Small intestine (tissue), 7 donors: ENCODE results near the gene SFXN5. TPM values are rescaled to one million over a fixed set of nuclear protein-coding genes. Genes with fewer than 3 reads are reported as not detected.

Source experiments
- DNase-seq, 2 donors: peaks; one replicate each; pipeline versions ENCODE4 v3.0.0 to v3.0.0-alpha.2; 2013
- FAIRE-seq: peaks from 2 replicates; lab custom pipeline; 2012; peaks lifted over from hg19 to GRCh38; lab: Jason Lieb, UNC
- H3K27ac ChIP-seq, 3 donors: one replicate each; pipeline ENCODE4 v1.5.1; 2013; ENCODE audit warnings: low read length in 2 of 3, mild to moderate bottlenecking in 2 of 3, control low read depth in 1 of 3, inconsistent platforms in 1 of 3, low read depth in 1 of 3, moderate library complexity in 1 of 3
- H3K27me3 ChIP-seq, 3 donors: one replicate each; pipeline ENCODE4 v1.6.1; 2013; ENCODE audit warnings: low read length in 3 of 3, inconsistent platforms in 1 of 3; ENCODE audit not compliant: control insufficient read depth in 3 of 3, insufficient read depth in 3 of 3
- H3K36me3 ChIP-seq, 3 donors: one replicate each; pipeline ENCODE4 v1.6.1; 2013; ENCODE audit warnings: low read length in 3 of 3, inconsistent platforms in 1 of 3, low read depth in 1 of 3, mild to moderate bottlenecking in 1 of 3, moderate library complexity in 1 of 3; ENCODE audit not compliant: control insufficient read depth in 3 of 3, insufficient read depth in 2 of 3
- H3K4me1 ChIP-seq, 3 donors: one replicate each; pipeline ENCODE4 v1.6.1; 2013; ENCODE audit warnings: low read length in 2 of 3, inconsistent platforms in 1 of 3, low read depth in 1 of 3, mild to moderate bottlenecking in 1 of 3, moderate library complexity in 1 of 3; ENCODE audit not compliant: control insufficient read depth in 3 of 3, insufficient read depth in 2 of 3
- H3K4me3 ChIP-seq, 3 donors: one replicate each; pipeline ENCODE4 v1.5.1; 2013; ENCODE audit warnings: low read length in 3 of 3, control low read depth in 1 of 3, inconsistent platforms in 1 of 3, low read depth in 1 of 3, mild to moderate bottlenecking in 1 of 3, moderate library complexity in 1 of 3
- H3K9me3 ChIP-seq, 2 donors: one replicate each; pipeline ENCODE4 v1.6.1; 2013; ENCODE audit warnings: low read depth in 1 of 2, low read length in 1 of 2; ENCODE audit not compliant: control insufficient read depth in 2 of 2, insufficient read depth in 1 of 2
- WGBS, 3 donors: extraction: QIAGEN DNeasy Blood & Tissue Kit; methylation state at CpG; one replicate each; pipeline ENCODE4 v1.1.7; 2013; 5-methylcytosine and 5-hydroxymethylcytosine counted together
- polyA plus RNA-seq, 4 donors: library from polyadenylated mRNA; stranded (reverse) in 3 of 4; unstranded in 1 of 4; fragments of 200-250 nt in 3 of 4; fragments of 120-200 nt in 1 of 4; gene quantifications; one replicate each; pipeline versions ENCODE4 v1.2.1 to v1.2.3, GENCODE V29; 2013
- donor health status: healthy with polysubstance abuse.
- donor health status: control.
- donor health status: control.
- donor health status: Bipolar disorder and iron deficiency.
- donor health status: healthy.

Gene SFXN5
- polyA plus RNA-seq, 4 donors: 5.4 to 28.5 (median 9.8) TPM

DNA sequence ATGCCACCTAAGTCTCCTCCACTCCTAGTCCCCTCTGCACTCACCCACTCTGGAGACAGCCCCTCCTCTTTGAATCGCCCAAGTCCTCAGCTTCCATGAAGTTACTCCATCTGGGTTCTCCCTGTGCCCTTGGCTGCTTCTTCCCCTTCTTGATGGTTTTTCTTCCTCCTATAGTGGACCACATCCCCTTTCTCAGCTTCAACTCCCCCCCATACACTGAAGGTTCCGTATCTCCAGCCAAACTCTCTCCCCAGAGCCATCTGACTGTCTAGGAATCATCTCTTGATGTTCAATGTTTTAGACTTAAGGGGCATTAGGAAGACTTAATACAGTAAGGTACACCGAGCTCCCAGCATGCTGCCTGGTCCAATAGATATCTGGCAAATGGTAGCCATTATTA lies 114.6 kb downstream of the SFXN5 start:
- FAIRE-seq (no peak), DNase-seq (no peak)
- Histone ChIP-seq H3K4me3 (no peak overlapping the region), H3K36me3 (peaks cover 0 to 50% (median 0%) of the 10 kb centered on the region in 3 donors), H3K27me3 (no peaks in the 10 kb centered on the region), H3K4me1 (no peaks in the 10 kb centered on the region), H3K9me3 (no peaks in the 10 kb centered on the region), H3K27ac (no peak overlapping the region)
- 84 to 100% (median 94%) methylated on average over 3 of the region's 3 CpGs for WGBS, 3 donors

DNA sequence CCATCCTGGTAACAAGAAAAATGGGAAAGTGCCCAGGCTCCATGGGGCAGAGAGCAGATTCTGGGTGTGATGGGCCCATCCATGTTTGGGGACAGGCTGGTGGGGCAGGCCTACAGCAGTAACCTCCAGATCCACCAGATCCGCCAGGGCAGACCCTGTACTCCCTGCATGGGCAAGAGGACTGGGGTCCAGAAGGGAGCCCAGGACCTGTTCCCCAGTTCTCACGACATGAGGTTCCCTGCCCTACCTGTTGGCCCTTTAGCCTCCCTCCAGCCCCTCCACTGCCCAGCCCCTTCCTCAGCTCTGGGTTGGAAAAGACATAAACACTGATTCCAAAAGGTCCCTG lies 115.5 kb downstream of the SFXN5 start:
- Histone ChIP-seq H3K4me1 (no peaks in the 10 kb centered on the region), H3K9me3 (no peaks in the 10 kb centered on the region), H3K36me3 (peaks cover 0 to 46% (median 0%) of the 10 kb centered on the region in 3 donors), H3K27me3 (no peaks in the 10 kb centered on the region), H3K27ac (no peak overlapping the region), H3K4me3 (no peak overlapping the region)
- WGBS, 3 donors: 95 to 100% (median 96%) methylated on average over 2 of the region's 2 CpGs
- DNase-seq (no peak), FAIRE-seq (no peak)

- no peak for DNase-seq
- no peaks in the 10 kb centered on the region for H3K27me3 ChIP-seq
- FAIRE-seq: no peak
Measured at GRCh38 chr2:72955228-72956049, 116.1 kb downstream of the SFXN5 start.

GRCh38 chr2:72954376-72955227 lies 116.9 kb downstream of the SFXN5 start:
- no peaks in the 10 kb centered on the region for H3K27me3 ChIP-seq
- H3K4me3 ChIP-seq: no peak overlapping the region
- no peaks in the 10 kb centered on the region for H3K4me1 ChIP-seq
- DNase-seq: no peak
- H3K27ac ChIP-seq: no peak overlapping the region
- H3K9me3 ChIP-seq: no peaks in the 10 kb centered on the region
- FAIRE-seq: no peak
- peaks cover 0 to 41% (median 0%) of the 10 kb centered on the region in 3 donors for H3K36me3 ChIP-seq
- 78 to 87% (median 83%) methylated on average over 10 to 12 of the region's 12 CpGs for WGBS, 3 donors

More at GRCh38 chr2:72955228-72956049, 116.1 kb downstream of the SFXN5 start:
- Histone ChIP-seq H3K4me1 (no peaks in the 10 kb centered on the region), H3K9me3 (no peaks in the 10 kb centered on the region), H3K36me3 (peaks cover 0 to 42% (median 0%) of the 10 kb centered on the region in 3 donors), H3K27ac (no peak overlapping the region), H3K4me3 (no peak overlapping the region)
- WGBS, 3 donors: 84 to 92% (median 87%) methylated on average over 24 of the region's 24 CpGs

- Histone ChIP-seq H3K9me3 (no peaks in the 10 kb centered on the region), H3K27me3 (no peaks in the 10 kb centered on the region), H3K36me3 (peaks cover 0 to 40% (median 0%) of the 10 kb centered on the region in 3 donors), H3K4me1 (no peaks in the 10 kb centered on the region), H3K4me3 (no peak overlapping the region), H3K27ac (no peak overlapping the region)
- DNase-seq (peak in 1 of 2 donors; percentile 23), FAIRE-seq (no peak)
- WGBS, 3 donors: 67 to 86% (median 67%) methylated on average over 4 of the region's 4 CpGs
Measured at GRCh38 chr2:72953976-72954375, 117.5 kb downstream of the SFXN5 start.

DNA sequence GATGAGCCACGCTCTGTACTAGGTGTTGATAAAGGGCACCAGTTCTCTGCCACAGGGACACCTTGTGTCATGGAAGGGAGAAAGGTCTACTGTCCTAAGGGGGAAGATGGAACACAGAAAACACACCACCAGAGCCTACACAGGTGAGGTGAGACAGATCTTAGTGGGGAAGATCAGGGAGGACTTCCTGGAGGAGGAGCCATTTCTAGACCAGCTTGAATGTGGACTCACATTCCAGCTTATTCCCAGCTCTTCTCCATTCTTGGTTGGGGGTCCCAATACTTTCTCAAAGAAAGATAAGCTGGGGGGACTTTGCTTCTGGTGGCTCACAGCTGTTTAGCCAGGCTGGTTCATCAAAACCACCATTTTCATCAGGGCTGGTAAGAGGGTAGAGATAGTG lies 118.0 kb downstream of the SFXN5 start:
- WGBS, 3 donors: 94 to 96% (median 95%) methylated on average over 1 of the region's 1 CpG
- Histone ChIP-seq H3K27me3 (no peaks in the 10 kb centered on the region), H3K4me3 (no peak overlapping the region), H3K4me1 (no peaks in the 10 kb centered on the region), H3K9me3 (no peaks in the 10 kb centered on the region), H3K36me3 (peaks cover 0 to 37% (median 0%) of the 10 kb centered on the region in 3 donors), H3K27ac (no peak overlapping the region)
- DNase-seq (no peak), FAIRE-seq (no peak)

DNA sequence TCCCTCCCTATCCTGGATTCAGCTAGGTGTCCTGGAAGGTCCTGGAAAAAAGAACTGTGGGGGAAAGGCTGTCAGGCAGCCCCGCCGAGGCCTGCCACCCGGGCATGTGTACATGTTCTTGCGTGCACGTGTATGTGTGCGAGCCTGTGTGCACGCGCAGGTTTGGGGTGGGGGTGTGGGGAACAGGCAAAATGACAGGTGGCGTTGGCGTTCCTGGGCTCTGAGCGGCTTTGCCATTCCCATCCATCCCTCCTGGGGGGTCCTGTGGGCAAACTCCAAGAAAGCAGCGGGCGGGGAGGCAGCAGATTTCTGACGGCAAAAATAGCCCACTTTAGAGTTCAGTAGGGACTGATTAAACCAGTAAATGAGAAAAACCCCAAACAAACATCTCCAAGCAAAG lies 118.6 kb downstream of the SFXN5 start:
- DNase-seq (no peak), FAIRE-seq (no peak)
- no peaks in the 10 kb centered on the region for H3K27me3 ChIP-seq
- no peaks in the 10 kb centered on the region for H3K9me3 ChIP-seq
- WGBS, 3 donors: 93 to 94% (median 93%) methylated on average over 14 of the region's 14 CpGs
- H3K36me3 ChIP-seq: peaks cover 0 to 35% (median 0%) of the 10 kb centered on the region in 3 donors
- H3K4me3 ChIP-seq: no peak overlapping the region
- H3K27ac ChIP-seq: no peak overlapping the region
- no peaks in the 10 kb centered on the region for H3K4me1 ChIP-seq

DNA sequence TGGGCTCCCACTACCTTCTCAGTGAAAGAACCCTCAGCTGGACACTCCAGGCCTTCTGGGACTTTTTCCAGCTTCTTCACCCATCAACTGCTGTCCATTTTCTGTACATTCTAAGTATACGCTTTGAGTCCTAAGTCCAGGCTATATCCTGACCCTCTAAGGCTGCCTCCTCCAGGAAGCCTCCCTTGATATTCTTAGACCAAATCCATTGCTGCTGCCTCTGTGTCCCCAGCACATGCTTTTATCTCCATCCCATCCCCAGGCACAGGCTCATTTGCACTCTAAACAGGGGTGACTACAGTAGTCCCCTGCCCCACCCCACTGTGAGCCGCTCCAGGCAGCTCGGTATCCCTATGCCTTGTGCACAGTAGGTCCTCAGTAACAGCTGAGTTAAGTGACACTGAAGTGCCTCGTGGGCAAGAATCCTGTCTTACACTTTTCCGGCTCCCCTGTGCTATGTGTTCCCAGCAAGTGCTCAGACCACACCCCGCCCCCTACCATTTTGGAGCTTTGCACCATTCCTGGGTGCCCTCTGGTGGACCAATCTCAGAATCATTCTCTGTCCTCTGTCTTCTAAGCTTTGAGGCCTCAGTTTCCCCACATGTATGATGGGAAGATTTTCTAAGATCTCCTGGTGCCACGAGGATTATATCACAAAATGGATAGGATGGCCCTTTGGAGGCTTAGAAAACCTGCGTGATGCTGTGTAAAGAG lies 119.2 kb downstream of the SFXN5 start:
- peaks cover 0 to 33% (median 0%) of the 10 kb centered on the region in 3 donors for H3K36me3 ChIP-seq
- H3K4me1 ChIP-seq: no peaks in the 10 kb centered on the region
- FAIRE-seq (no peak), DNase-seq (no peak)
- 88 to 91% (median 89%) methylated on average over 8 of the region's 8 CpGs for WGBS, 3 donors
- no peak overlapping the region for H3K4me3 ChIP-seq
- H3K27ac ChIP-seq: no peak overlapping the region
- H3K9me3 ChIP-seq: no peaks in the 10 kb centered on the region
- no peaks in the 10 kb centered on the region for H3K27me3 ChIP-seq
